NT2/D1 (cell line): ENCODE results near the gene SCAF4.

ENCODE experiments used
- DNase-seq: peaks from one replicate; pipeline ENCODE4 v3.0.0-alpha.2; 2011; ENCODE audit warnings: low read depth, low spot score
- H3K27me3 ChIP-seq: 2 replicates; pipeline ENCODE4 v1.6.0; 2011; ENCODE audit warnings: mild to moderate bottlenecking; ENCODE audit not compliant: insufficient read length, insufficient read depth
- H3K36me3 ChIP-seq: 2 replicates; pipeline ENCODE4 v1.6.1; 2011; ENCODE audit warnings: mild to moderate bottlenecking, low read length, mixed read lengths; ENCODE audit not compliant: insufficient read depth, insufficient read length
- H3K4me1 ChIP-seq: 2 replicates; pipeline ENCODE4 v1.5.1; 2011; ENCODE audit not compliant: insufficient read depth, insufficient read length
- H3K4me3 ChIP-seq: 2 replicates; pipeline ENCODE4 v1.5.1; 2011; ENCODE audit warnings: low read depth; ENCODE audit not compliant: insufficient read length
- H3K9ac ChIP-seq: 2 replicates; pipeline ENCODE4 v1.6.0; 2011; ENCODE audit warnings: low read depth; ENCODE audit not compliant: insufficient read length
- H3K9me3 ChIP-seq: 2 replicates; pipeline ENCODE4 v1.5.1; 2011; ENCODE audit warnings: mild to moderate bottlenecking, low read length; ENCODE audit not compliant: insufficient read depth
- SUZ12 ChIP-seq: IDR thresholded peaks from 2 replicates; pipeline ENCODE4 v1.6.1; 2011; ENCODE audit not compliant: insufficient read length, insufficient read depth; ENCODE audit errors: extremely low read depth
- YY1 ChIP-seq: IDR thresholded peaks from 2 replicates; pipeline ENCODE4 v1.6.1; 2011; ENCODE audit not compliant: insufficient read length, insufficient read depth
- ZNF274 ChIP-seq: IDR thresholded peaks from 2 replicates; pipeline ENCODE4 v1.6.1; 2011; ENCODE audit warnings: mild to moderate bottlenecking, low read depth, low read length

The SCAF4 gene

DNA sequence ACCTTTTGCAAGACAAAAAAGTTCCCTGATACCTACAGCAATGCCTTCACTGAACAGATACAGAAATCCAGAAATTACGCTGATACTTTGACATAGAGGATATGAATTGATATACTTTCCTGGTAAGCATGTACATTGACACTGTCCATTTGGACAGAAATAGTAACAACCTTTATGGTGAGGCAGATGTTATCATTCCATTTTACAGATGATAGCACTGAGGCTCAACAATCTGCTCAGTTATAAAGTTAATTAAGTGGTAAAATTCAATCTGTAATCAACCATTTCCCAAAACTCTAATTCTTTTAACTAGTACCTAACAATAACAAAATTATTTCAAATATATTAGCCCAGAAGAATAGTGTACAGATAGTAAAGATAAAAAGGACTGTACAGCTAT, 20.6 kb downstream of the SCAF4 start:
- H3K4me1 ChIP-seq: peaks cover 2% of the 10 kb centered on the region
- H3K4me3 ChIP-seq: no peak overlapping the region
- H3K9me3 ChIP-seq: no peaks in the 10 kb centered on the region
- no peak for TF ChIP-seq ZNF274
- TF ChIP-seq YY1: no peak
- TF ChIP-seq SUZ12: no peak
- no peaks in the 10 kb centered on the region for H3K27me3 ChIP-seq
- H3K36me3 ChIP-seq: peaks cover 2% of the 10 kb centered on the region
- DNase-seq: no peak
- H3K9ac ChIP-seq: no peak overlapping the region

DNA sequence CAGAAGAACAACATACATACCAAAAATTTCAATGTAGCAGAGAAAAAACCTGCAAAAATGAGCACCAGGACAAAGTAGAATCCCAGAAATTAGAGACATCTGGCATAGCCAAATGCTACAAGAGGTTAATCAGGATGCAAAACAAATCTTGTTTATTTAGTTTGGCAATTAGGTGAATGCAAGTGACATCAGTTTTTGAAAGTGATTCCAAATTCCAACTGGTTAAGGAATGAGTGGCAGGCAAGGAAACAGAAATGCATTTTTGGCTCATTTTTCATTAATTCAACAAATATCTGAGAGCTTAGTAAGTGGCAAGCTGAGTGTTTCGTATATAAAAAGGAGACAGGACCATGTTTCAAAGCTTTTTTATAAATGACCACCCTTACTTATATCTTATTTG, 21.3 kb downstream of the SCAF4 start:
- Histone ChIP-seq H3K4me3 (no peak overlapping the region), H3K36me3 (peaks cover 8% of the 10 kb centered on the region), H3K27me3 (no peaks in the 10 kb centered on the region), H3K9me3 (no peaks in the 10 kb centered on the region), H3K9ac (no peak overlapping the region), H3K4me1 (peaks cover 2% of the 10 kb centered on the region)
- no peak for TF ChIP-seq YY1
- no peak for TF ChIP-seq ZNF274
- TF ChIP-seq SUZ12: no peak
- DNase-seq: no peak

DNA sequence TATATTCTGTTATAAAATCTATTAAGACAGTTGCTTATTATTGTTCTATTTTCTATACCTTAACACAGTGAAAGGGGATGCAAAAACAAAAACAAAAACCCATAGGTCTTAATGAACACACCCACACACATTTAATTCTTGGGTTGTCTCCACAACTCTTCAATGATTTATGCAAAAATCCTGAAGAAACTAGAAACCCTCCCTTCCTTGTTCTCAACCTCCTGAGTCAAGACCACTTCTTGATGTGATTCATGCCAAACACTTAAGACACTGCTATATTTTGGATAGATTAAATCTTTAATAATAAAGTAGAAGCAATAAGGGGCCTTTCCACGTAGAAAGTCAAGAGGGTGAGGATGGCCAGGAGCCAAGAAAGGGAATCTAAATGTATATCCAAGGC, 23.4 kb downstream of the SCAF4 start:
- no peaks in the 10 kb centered on the region for H3K27me3 ChIP-seq
- no peaks in the 10 kb centered on the region for H3K9me3 ChIP-seq
- H3K9ac ChIP-seq: no peak overlapping the region
- no peak overlapping the region for H3K4me3 ChIP-seq
- DNase-seq: no peak
- peaks cover 19% of the 10 kb centered on the region for H3K36me3 ChIP-seq
- peaks cover 2% of the 10 kb centered on the region for H3K4me1 ChIP-seq
- TF ChIP-seq SUZ12 (no peak), YY1 (no peak), ZNF274 (no peak)

DNA sequence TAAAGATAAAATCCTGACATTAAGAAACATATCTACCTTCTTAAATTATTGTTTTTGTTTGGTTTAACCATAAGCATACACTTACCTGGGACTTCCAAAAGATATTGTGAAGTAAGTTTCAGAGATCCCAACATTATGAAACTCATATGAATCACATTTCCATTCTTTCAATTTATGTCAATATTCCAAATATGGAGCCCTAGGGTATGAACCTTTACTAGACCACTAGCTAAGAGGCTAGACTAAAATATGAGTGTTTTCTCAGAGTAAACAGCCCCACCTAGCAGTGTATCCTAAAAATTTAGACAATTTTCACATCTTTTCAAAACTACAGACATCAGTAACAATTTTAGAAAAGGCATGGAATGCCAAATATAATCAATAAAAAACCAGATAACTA, 24.4 kb downstream of the SCAF4 start:
- Histone ChIP-seq H3K27me3 (no peaks in the 10 kb centered on the region), H3K9ac (no peak overlapping the region), H3K36me3 (peaks cover 30% of the 10 kb centered on the region), H3K9me3 (no peaks in the 10 kb centered on the region), H3K4me1 (peaks cover 2% of the 10 kb centered on the region), H3K4me3 (no peak overlapping the region)
- DNase-seq: no peak
- no peak for TF ChIP-seq ZNF274
- TF ChIP-seq YY1: no peak
- no peak for TF ChIP-seq SUZ12

DNA sequence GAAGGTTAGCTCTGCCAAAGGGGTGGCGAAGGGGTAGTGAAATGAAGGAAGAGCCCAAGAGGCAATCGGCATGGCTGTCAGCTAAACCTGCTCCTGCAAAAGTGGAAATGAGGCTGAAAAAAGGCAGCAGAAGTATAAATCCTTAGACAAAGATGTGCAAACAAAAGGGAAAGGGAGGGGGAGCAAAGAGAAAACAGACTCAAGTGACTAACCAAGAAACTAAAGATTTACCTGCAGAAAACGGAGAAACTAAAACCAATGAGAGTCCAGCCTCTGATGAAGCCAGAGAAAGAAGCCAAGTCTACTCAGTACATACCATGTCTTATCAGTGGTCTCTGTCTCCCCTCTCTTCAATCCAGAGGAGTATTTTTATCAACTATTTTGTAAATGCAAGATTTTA, 25.4 kb downstream of the SCAF4 start:
- Histone ChIP-seq H3K4me1 (peaks cover 2% of the 10 kb centered on the region), H3K9me3 (no peaks in the 10 kb centered on the region), H3K27me3 (no peaks in the 10 kb centered on the region), H3K9ac (no peak overlapping the region), H3K36me3 (peaks cover 39% of the 10 kb centered on the region), H3K4me3 (no peak overlapping the region)
- no peak for DNase-seq
- no peak for TF ChIP-seq ZNF274
- TF ChIP-seq YY1: no peak
- no peak for TF ChIP-seq SUZ12

DNA sequence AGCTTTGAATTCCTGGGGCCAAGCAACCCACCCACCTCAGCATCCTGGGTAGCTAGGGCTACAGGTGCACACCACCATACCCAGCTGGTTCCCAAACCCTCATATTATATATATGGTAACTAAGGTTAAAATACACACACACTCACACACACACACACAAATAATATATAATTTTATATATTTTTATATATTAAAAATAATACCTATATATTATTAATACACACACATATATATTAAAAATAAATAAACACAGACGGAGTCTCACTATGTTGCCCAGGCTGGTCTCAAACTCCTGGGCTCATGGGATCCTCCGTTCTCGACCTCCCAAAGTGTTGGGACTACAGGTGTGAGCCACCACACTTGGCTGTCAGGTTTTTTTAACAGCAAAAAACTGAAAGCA, 31.9 kb downstream of the SCAF4 start:
- H3K9me3 ChIP-seq: no peaks in the 10 kb centered on the region
- no peak overlapping the region for H3K9ac ChIP-seq
- TF ChIP-seq SUZ12 (no peak), YY1 (no peak)
- peaks cover 92% of the 10 kb centered on the region for H3K36me3 ChIP-seq
- no peak overlapping the region for H3K4me3 ChIP-seq
- no peak for DNase-seq
- H3K4me1 ChIP-seq: no peaks in the 10 kb centered on the region
- no peaks in the 10 kb centered on the region for H3K27me3 ChIP-seq

DNA sequence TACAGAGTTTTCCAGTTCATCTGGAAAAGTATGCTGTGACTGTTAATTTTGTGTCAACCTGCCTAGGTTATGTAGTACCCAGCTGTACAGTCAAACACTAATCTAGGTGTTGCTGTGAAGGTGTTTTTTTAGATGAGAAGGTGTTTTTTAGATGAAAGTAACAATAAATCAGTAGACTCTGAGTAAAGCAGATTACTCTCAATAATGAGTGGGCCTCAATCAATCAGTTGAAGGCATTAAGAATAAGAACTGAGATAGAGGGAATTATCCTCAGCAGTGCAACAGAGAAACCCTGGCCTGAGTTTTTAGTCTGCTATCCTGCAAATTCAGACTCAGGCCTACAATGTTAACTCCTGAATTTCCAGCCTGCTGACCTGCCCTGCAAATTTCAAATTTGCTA, 33.5 kb downstream of the SCAF4 start:
- Histone ChIP-seq H3K4me1 (no peaks in the 10 kb centered on the region), H3K27me3 (no peaks in the 10 kb centered on the region), H3K4me3 (no peak overlapping the region), H3K36me3 (peaks cover 98% of the 10 kb centered on the region), H3K9me3 (no peaks in the 10 kb centered on the region), H3K9ac (no peak overlapping the region)
- DNase-seq: no peak
- TF ChIP-seq YY1 (no peak), ZNF274 (no peak), SUZ12 (no peak)

DNA sequence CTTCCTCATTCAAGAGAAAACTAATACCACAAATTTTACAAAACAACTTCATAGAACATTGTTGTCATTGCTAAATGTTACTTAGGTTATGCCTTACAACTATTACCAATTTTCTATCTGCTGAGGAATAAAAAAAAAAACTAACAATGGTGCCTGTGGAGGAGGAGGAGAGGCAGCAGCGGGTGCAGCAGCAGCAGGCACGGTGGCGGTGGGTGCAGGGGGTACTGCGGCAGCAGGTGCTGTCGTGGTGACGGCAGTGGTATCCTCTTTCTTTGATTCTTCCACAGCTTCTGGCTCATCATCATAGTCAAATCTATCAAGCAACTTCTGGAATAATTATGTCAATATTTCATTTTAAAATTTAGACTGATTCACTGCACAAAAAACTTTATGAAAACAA, 35.5 kb downstream of the SCAF4 start:
- H3K9ac ChIP-seq: no peak overlapping the region
- peaks cover 98% of the 10 kb centered on the region for H3K36me3 ChIP-seq
- no peaks in the 10 kb centered on the region for H3K27me3 ChIP-seq
- H3K4me3 ChIP-seq: no peak overlapping the region
- no peaks in the 10 kb centered on the region for H3K4me1 ChIP-seq
- DNase-seq: no peak
- no peaks in the 10 kb centered on the region for H3K9me3 ChIP-seq
- TF ChIP-seq YY1: no peak
- no peak for TF ChIP-seq SUZ12
- no peak for TF ChIP-seq ZNF274
